Smooth muscle cell (in vitro differentiated cells): ENCODE data around the gene NQO2. TPM values are rescaled to one million over a fixed set of nuclear protein-coding genes. Genes with fewer than 3 reads are reported as not detected.
A peak's percentile ranks its signal among the peaks of the same experiment; 100 is the strongest.

Experiments used
- DNase-seq: peaks from one replicate; lab custom pipeline; 2025; ENCODE audit not compliant: unreplicated experiment; lab: John Stamatoyannopoulos, UW
- H2AFZ ChIP-seq: fragments of 200-600 bp; sonication (generic); 2 replicates; pipeline ENCODE4 v1.6.0; 2016; ENCODE audit warnings: antibody characterized with exemption, low read depth, mild to moderate bottlenecking
- H3F3A ChIP-seq: fragments of 200-600 bp; sonication (generic); 2 replicates; pipeline ENCODE4 v1.6.0; 2017; ENCODE audit warnings: antibody characterized with exemption, low read depth
- H3K27ac ChIP-seq: fragments of 200-600 bp; sonication (generic); 2 replicates; pipeline ENCODE4 v1.5.1; 2016; ENCODE audit warnings: low read depth, mild to moderate bottlenecking
- H3K27me3 ChIP-seq: fragments of 200-600 bp; sonication (generic); 2 replicates; pipeline ENCODE4 v1.6.1; 2016; ENCODE audit warnings: low read depth, mild to moderate bottlenecking
- H3K36me3 ChIP-seq: fragments of 200-600 bp; sonication (generic); 2 replicates; pipeline ENCODE4 v1.5.1; 2016; ENCODE audit warnings: low read depth
- H3K4me1 ChIP-seq: fragments of 200-600 bp; sonication (generic); 2 replicates; pipeline ENCODE4 v1.5.1; 2016; ENCODE audit warnings: low read depth
- H3K4me2 ChIP-seq: fragments of 200-600 bp; sonication (generic); 2 replicates; pipeline ENCODE4 v1.6.0; 2016; ENCODE audit warnings: mild to moderate bottlenecking
- H3K4me3 ChIP-seq: fragments of 200-600 bp; sonication (generic); 2 replicates; pipeline ENCODE4 v1.5.1; 2016; ENCODE audit warnings: mild to moderate bottlenecking
- H3K79me2 ChIP-seq: fragments of 200-600 bp; sonication (generic); 2 replicates; pipeline ENCODE4 v1.6.0; 2016; ENCODE audit warnings: low read depth, mild to moderate bottlenecking
- H3K9ac ChIP-seq: fragments of 200-600 bp; sonication (generic); 2 replicates; pipeline ENCODE4 v1.6.0; 2016; ENCODE audit warnings: low read depth
- H3K9me3 ChIP-seq: fragments of 200-600 bp; sonication (generic); replicated peaks from 2 replicates; pipeline ENCODE4 v1.5.1; 2016; ENCODE audit warnings: low read depth
- H4K20me1 ChIP-seq: fragments of 200-600 bp; sonication (generic); 2 replicates; pipeline ENCODE4 v1.6.0; 2016; ENCODE audit warnings: low read depth
- WGBS: methylation state at CpG from one replicate; pipeline ENCODE4 v1.1.7; 2016; ENCODE audit warnings: low lambda C conversion rate; 5-methylcytosine and 5-hydroxymethylcytosine counted together
- polyA plus RNA-seq: library from polyadenylated mRNA; unstranded; fragments of >200 nt; fragmentation: Nextera tagmentation; extraction: Ambion mirVana; gene quantifications from 2 replicates; pipeline ENCODE4 v1.2.1, GENCODE V29; 2016
- total RNA-seq: library from RNA; depleted of rRNA; stranded (reverse); fragments of >200 nt; gene quantifications from 2 replicates; pipeline ENCODE4 v1.2.3, GENCODE V29; 2014
- TF ChIP-seq, protein P1 (sequence below): fragments of 200-600 bp; sonication (generic); IDR thresholded peaks from 2 replicates; pipeline ENCODE4 v1.5.1; 2017; ENCODE audit warnings: borderline replicate concordance, mild to moderate bottlenecking, antibody characterized with exemption; ENCODE audit not compliant: insufficient read depth, poor library complexity, severe bottlenecking

Gene NQO2
- total and polyA plus RNA-seq, 2 experiments from 2014 or later, result 12.9 to 49.0 TPM

DNA sequence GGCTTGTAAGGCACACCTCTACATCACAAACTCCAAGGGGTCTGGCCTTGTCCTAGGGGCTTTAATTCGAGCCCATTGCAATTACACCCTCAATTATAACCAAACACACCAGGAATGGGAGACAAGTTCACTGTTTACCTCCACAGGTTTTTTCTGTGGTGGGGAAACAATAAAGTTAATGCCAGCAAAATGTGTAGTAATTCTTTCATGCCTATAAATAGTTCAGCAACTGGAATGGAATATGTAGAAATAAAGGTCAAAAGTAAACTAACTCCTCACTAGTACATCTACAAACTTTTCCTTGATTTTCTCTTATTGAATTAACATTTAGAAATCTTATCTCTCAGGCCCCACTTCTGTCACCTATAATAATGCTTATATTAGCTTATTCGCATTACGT lies 41.5 kb downstream of the NQO2 start:
- Histone ChIP-seq H3K4me3 (no peak overlapping the region), H3K27me3 (no peaks in the 10 kb centered on the region), H2AFZ (peak overlapping the region; percentile 54), H3F3A (no peaks in the 10 kb centered on the region), H3K4me1 (peaks cover 28% of the 10 kb centered on the region), H3K27ac (no peak overlapping the region), H3K4me2 (no peak overlapping the region), H3K79me2 (no peaks in the 10 kb centered on the region), H3K9ac (no peak overlapping the region), H3K36me3 (no peaks in the 10 kb centered on the region), H3K9me3 (no peaks in the 10 kb centered on the region), H4K20me1 (no peaks in the 10 kb centered on the region)
- TF ChIP-seq, protein P1, sequence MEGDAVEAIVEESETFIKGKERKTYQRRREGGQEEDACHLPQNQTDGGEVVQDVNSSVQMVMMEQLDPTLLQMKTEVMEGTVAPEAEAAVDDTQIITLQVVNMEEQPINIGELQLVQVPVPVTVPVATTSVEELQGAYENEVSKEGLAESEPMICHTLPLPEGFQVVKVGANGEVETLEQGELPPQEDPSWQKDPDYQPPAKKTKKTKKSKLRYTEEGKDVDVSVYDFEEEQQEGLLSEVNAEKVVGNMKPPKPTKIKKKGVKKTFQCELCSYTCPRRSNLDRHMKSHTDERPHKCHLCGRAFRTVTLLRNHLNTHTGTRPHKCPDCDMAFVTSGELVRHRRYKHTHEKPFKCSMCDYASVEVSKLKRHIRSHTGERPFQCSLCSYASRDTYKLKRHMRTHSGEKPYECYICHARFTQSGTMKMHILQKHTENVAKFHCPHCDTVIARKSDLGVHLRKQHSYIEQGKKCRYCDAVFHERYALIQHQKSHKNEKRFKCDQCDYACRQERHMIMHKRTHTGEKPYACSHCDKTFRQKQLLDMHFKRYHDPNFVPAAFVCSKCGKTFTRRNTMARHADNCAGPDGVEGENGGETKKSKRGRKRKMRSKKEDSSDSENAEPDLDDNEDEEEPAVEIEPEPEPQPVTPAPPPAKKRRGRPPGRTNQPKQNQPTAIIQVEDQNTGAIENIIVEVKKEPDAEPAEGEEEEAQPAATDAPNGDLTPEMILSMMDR, result no peak
- DNase-seq, result no peak
- WGBS, result 94% methylated on average over 3 of the region's 3 CpGs

- no peak for DNase-seq
- H2AFZ ChIP-seq, result peak overlapping the region; percentile 54
- H3K36me3 ChIP-seq, result no peaks in the 10 kb centered on the region
- no peak overlapping the region for H3K27ac ChIP-seq
- H4K20me1 ChIP-seq, result no peaks in the 10 kb centered on the region
- H3K4me3 ChIP-seq, result no peak overlapping the region
- H3K9me3 ChIP-seq, result no peaks in the 10 kb centered on the region
- TF ChIP-seq, protein P1, result no peak
- 36% methylated on average over 2 of the region's 2 CpGs for WGBS
- H3F3A ChIP-seq, result no peaks in the 10 kb centered on the region
- no peaks in the 10 kb centered on the region for H3K27me3 ChIP-seq
- H3K4me2 ChIP-seq, result no peak overlapping the region
- no peak overlapping the region for H3K9ac ChIP-seq
- no peaks in the 10 kb centered on the region for H3K79me2 ChIP-seq
- H3K4me1 ChIP-seq, result peaks cover 28% of the 10 kb centered on the region
These were observed 41.9 kb downstream of the NQO2 start for GRCh38 chr6:3041606-3042005.

- H3K9ac ChIP-seq, result no peak overlapping the region
- H3K27me3 ChIP-seq, result no peaks in the 10 kb centered on the region
- DNase-seq, result no peak
- TF ChIP-seq, protein P1, result no peak
- no peak overlapping the region for H2AFZ ChIP-seq
- no peaks in the 10 kb centered on the region for H3F3A ChIP-seq
- no peaks in the 10 kb centered on the region for H3K36me3 ChIP-seq
- H3K4me1 ChIP-seq, result peaks cover 11% of the 10 kb centered on the region
- 92% methylated on average over 5 of the region's 5 CpGs for WGBS
- H3K4me3 ChIP-seq, result no peak overlapping the region
- H3K9me3 ChIP-seq, result no peaks in the 10 kb centered on the region
- H4K20me1 ChIP-seq, result no peaks in the 10 kb centered on the region
- no peak overlapping the region for H3K27ac ChIP-seq
- H3K79me2 ChIP-seq, result no peaks in the 10 kb centered on the region
- no peak overlapping the region for H3K4me2 ChIP-seq
These were observed 45.7 kb downstream of the NQO2 start for GRCh38 chr6:3045369-3045768.

GRCh38 chr6:3045777-3046176 lies 46.1 kb downstream of the NQO2 start:
- H3F3A ChIP-seq, result no peaks in the 10 kb centered on the region
- H3K9me3 ChIP-seq, result no peaks in the 10 kb centered on the region
- no peak for DNase-seq
- no peaks in the 10 kb centered on the region for H4K20me1 ChIP-seq
- TF ChIP-seq, protein P1, result no peak
- no peaks in the 10 kb centered on the region for H3K36me3 ChIP-seq
- no peak overlapping the region for H2AFZ ChIP-seq
- peaks cover 10% of the 10 kb centered on the region for H3K4me1 ChIP-seq
- no peaks in the 10 kb centered on the region for H3K27me3 ChIP-seq
- no peak overlapping the region for H3K4me2 ChIP-seq
- 96% methylated on average over 1 of the region's 1 CpG for WGBS
- H3K79me2 ChIP-seq, result no peaks in the 10 kb centered on the region
- no peak overlapping the region for H3K9ac ChIP-seq
- no peak overlapping the region for H3K4me3 ChIP-seq
- no peak overlapping the region for H3K27ac ChIP-seq
